ENCODE data around the gene LMO4. TPM values are rescaled to one million over a fixed set of nuclear protein-coding genes. Genes with fewer than 3 reads are reported as not detected.
A peak's percentile ranks its signal among the peaks of the same experiment; 100 is the strongest.

LMO4 gene
- total RNA-seq, 1 experiment from 2014 or later: 38.5 TPM

GRCh38 chr1:87279966-87280535 is 48.6 kb upstream of the LMO4 start:
- H2AFZ ChIP-seq (ENCODE audit: low read depth, low read length, poor library complexity, severe bottlenecking): no peak overlapping the region
- no TSS peak for BruUV-seq (replicated peaks)
- no peaks in the 10 kb centered on the region for H4K20me1 ChIP-seq (ENCODE audit: insufficient read depth)
- POLR2A ChIA-PET: no interaction called here
- H3K4me3 ChIP-seq (replicated peaks in 1 of 2; ENCODE audit: low read depth in 1 of 2, low read length in 2 of 2): no peak overlapping the region
- DNase-seq (ENCODE audit: low read depth, low spot score) (peak; percentile 10), ATAC-seq (peak; percentile 65)
- no peaks in the 10 kb centered on the region for H3K9me2 ChIP-seq (ENCODE audit: insufficient read depth)
- H3K36me3 ChIP-seq (ENCODE audit: control insufficient read depth in 1 of 2, insufficient read depth in 2 of 2, low read length in 2 of 2): no peaks in the 10 kb centered on the region
- H3K9ac ChIP-seq (ENCODE audit: low read length): no peak overlapping the region
- H3K4me1 ChIP-seq (ENCODE audit: control insufficient read depth in 1 of 2, insufficient read depth in 2 of 2, low read length in 2 of 2): no peaks in the 10 kb centered on the region
- no peaks in the 10 kb centered on the region for H3K9me3 ChIP-seq (ENCODE audit: control insufficient read depth in 1 of 2, insufficient read depth in 1 of 2, low read depth in 1 of 2, low read length in 2 of 2)
- no peak overlapping the region for H3K4me2 ChIP-seq (ENCODE audit: low read length)
- CTCF ChIA-PET: interaction anchor here (1.0 to 1.2 kb wide), 4 partner anchors 171 to 1270 kb away, joined by 3 read pairs; no protein-coding TSS in a partner anchor
- TF ChIP-seq MAX (IDR thresholded peaks at IDR 0.05): no peak
- no peak for TF ChIP-seq SRF (IDR thresholded peaks at IDR 0.05; ENCODE audit: low read depth)
- no peak for TF ChIP-seq EGR1 (IDR thresholded peaks at IDR 0.05; ENCODE audit: low read depth)
- TF ChIP-seq RAD21 (IDR thresholded peaks at IDR 0.05; ENCODE audit: low read depth): peak; percentile 48
- TF ChIP-seq CBX3 (IDR thresholded peaks at IDR 0.05; ENCODE audit: low read depth): no peak
- peak in 2 of 3 experiments; percentile 15 to 46; a peak in 3 of 6 replicates for TF ChIP-seq CTCF (IDR thresholded peaks at IDR 0.05 in 2 of 3, conservative IDR thresholded peaks at IDR 0.05 in 1 of 3; ENCODE audit: borderline replicate concordance in 1 of 3, insufficient read depth in 1 of 3, low read depth in 2 of 3, low read length in 2 of 3)
- TF ChIP-seq ATF3 (IDR thresholded peaks at IDR 0.05): no peak
- no peak for TF ChIP-seq ZNF274 (IDR thresholded peaks at IDR 0.05; ENCODE audit: low read depth, low read length)
- no peak for TF ChIP-seq YY1 (IDR thresholded peaks at IDR 0.05; ENCODE audit: extremely low read depth, insufficient replicate concordance, low read depth, low read length)
- no peak for TF ChIP-seq POLR2AphosphoS5 (IDR thresholded peaks at IDR 0.05; ENCODE audit: low read depth, low read length)
- RAD21 ChIA-PET (ENCODE audit: low non-redundant PET in 1 of 2, low total read pairs in 2 of 2, uncharacterized antibody in 2 of 2, unreplicated experiment in 2 of 2): interaction anchor here in 1 of 2 experiments (0.6 kb wide), 1 partner anchor 111 kb away, joined by 5 read pairs; no protein-coding TSS in a partner anchor
- no peaks in the 10 kb centered on the region for H3K27me3 ChIP-seq (ENCODE audit: insufficient read depth, low read length)
- H3K79me2 ChIP-seq (ENCODE audit: insufficient read depth, low read length): no peaks in the 10 kb centered on the region
- intact Hi-C loops (cut with micrococcal nuclease): loop anchor here (2.0 to 10.0 kb wide), 2 partner anchors 149 to 1315 kb away; no protein-coding TSS in a partner anchor
- H3K27ac ChIP-seq (ENCODE audit: low read depth, low read length): no peak overlapping the region
